Spinal cord (tissue), 10 donors: ENCODE measurements around the gene OTUD1. TPM values are rescaled to one million over a fixed set of nuclear protein-coding genes. Genes with fewer than 3 reads are reported as not detected.
A peak's percentile ranks its signal among the peaks of the same experiment; 100 is the strongest.

Experiments
- DNase-seq, 6 donors: peaks; one replicate each; pipeline versions ENCODE4 v3.0.0 to v3.0.0-alpha.2; 2013 to 2015; ENCODE audit warnings: low spot score in 6 of 6, low read depth in 4 of 6
- H3K27ac ChIP-seq: one replicate; pipeline ENCODE4 v1.5.1; 2013; ENCODE audit warnings: low read depth, low read length, control low read depth
- H3K27me3 ChIP-seq: one replicate; pipeline ENCODE4 v1.6.1; 2013; ENCODE audit warnings: low read length; ENCODE audit not compliant: control insufficient read depth, insufficient read depth
- H3K36me3 ChIP-seq: one replicate; pipeline ENCODE4 v1.6.1; 2013; ENCODE audit warnings: low read length; ENCODE audit not compliant: control insufficient read depth, insufficient read depth
- H3K4me1 ChIP-seq: one replicate; pipeline ENCODE4 v1.6.1; 2013; ENCODE audit warnings: low read length; ENCODE audit not compliant: control insufficient read depth, insufficient read depth
- H3K4me3 ChIP-seq: one replicate; pipeline ENCODE4 v1.5.1; 2013; ENCODE audit warnings: low read depth, low read length, control low read depth
- H3K9me3 ChIP-seq: one replicate; pipeline ENCODE4 v1.6.1; 2013; ENCODE audit warnings: low read length; ENCODE audit not compliant: control insufficient read depth, insufficient read depth
- WGBS: methylation state at CpG from one replicate; pipeline ENCODE4 v1.1.5; 2013; ENCODE audit warnings: missing lambda C conversion rate; ENCODE audit not compliant: insufficient coverage; 5-methylcytosine and 5-hydroxymethylcytosine counted together
- polyA plus RNA-seq, 2 donors: library from polyadenylated mRNA; unstranded; fragments of 120-200 nt; gene quantifications; one replicate each; pipeline ENCODE4 v1.2.1, GENCODE V29; 2013; ENCODE audit not compliant: insufficient read length in 2 of 2
- total RNA-seq, 2 donors: library from RNA; depleted of rRNA in 1 of 2; stranded (reverse); fragments of 120-200 nt in 1 of 2; fragments of >200 nt in 1 of 2; gene quantifications; one replicate each; pipeline versions ENCODE4 v1.2.3 to v1.2.4, GENCODE V29; 2013 to 2014
- donor health status: healthy.

OTUD1 gene
- total and polyA plus RNA-seq, 4 donors, result 7.5 to 14.3 (median 11.1) TPM

DNA sequence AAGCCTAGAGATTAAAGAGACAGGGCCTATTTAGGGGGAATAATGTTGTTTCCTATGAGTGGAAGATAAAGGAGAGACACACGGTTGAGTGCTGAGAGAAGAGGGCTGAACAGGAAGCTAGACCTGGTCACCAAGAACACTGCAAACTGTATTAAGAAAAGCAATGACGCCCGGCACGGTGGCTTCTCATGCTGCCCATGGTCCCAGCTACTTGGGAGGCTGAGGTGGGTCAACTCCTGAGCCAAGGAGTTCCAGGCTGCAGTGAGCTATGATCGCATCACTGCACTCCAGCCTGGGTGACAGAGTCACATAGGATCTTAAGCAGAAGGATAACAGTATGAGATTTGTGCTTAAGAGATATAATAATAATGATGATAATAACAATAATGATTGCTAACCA lies 19.7 kb upstream of the OTUD1 start:
- H3K4me1 ChIP-seq, result no peaks in the 10 kb centered on the region
- no peak overlapping the region for H3K27ac ChIP-seq
- no peak for DNase-seq
- H3K27me3 ChIP-seq, result no peaks in the 10 kb centered on the region
- H3K4me3 ChIP-seq, result no peak overlapping the region
- WGBS, result 64% methylated on average over 4 of the region's 5 CpGs
- no peaks in the 10 kb centered on the region for H3K36me3 ChIP-seq
- H3K9me3 ChIP-seq, result no peaks in the 10 kb centered on the region

DNA sequence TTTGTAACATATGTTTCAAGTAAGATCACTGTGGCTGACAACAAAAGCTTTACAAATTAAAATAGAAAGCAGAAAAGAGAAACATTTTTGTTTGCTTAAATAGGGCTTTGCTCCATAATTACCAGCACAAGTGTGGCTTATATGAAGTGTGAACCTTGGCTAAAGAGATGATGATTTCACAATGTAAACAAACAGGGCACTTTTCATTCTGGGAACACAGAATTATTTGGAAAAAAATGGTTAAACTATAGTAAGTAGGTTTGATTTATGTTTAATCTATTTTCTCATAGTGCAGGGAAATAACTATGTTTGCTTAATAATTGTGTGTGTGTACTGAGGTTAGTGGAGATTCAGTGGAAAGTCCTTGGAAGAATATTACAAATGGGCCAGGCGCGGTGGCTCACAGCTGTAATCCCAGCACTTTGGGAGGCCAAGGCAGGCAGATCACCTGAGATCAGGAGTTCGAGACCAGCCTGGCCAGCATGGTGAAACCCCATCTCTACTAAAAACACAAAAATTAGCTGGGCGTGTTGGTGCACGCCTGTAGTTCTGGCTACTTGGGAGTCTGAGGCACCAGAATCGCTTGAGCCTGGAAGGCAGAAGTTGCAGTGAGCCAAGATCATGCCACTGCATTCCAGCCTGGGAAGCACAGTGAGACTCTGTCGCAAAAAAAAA lies 19.1 kb upstream of the OTUD1 start:
- no peaks in the 10 kb centered on the region for H3K36me3 ChIP-seq
- H3K27ac ChIP-seq, result no peak overlapping the region
- no peaks in the 10 kb centered on the region for H3K4me1 ChIP-seq
- H3K4me3 ChIP-seq, result no peak overlapping the region
- no peaks in the 10 kb centered on the region for H3K27me3 ChIP-seq
- DNase-seq, result no peak
- H3K9me3 ChIP-seq, result no peaks in the 10 kb centered on the region
- 96% methylated on average over 4 of the region's 7 CpGs for WGBS

DNA sequence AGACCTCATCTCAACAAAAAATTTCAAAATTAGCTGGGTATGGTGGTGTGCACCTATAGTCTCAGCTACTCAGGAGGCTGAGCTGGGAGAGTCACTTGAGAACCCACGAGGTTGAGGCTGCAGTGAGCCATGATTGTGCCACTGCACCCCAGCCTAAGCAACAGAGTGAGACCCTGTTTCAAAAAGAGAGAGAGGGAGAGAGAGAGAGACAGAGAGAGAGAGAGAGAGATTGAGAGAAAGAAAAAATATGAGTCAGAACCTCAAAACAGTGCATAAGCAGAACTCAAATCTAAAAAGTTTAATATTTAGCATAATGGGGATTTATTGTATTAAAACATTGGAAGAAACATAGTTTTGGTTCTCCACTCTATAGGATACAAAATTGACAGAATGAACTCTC lies 17.5 kb upstream of the OTUD1 start:
- H3K4me1 ChIP-seq, result no peaks in the 10 kb centered on the region
- no peaks in the 10 kb centered on the region for H3K9me3 ChIP-seq
- no peak overlapping the region for H3K27ac ChIP-seq
- H3K4me3 ChIP-seq, result no peak overlapping the region
- no peak for DNase-seq
- no peaks in the 10 kb centered on the region for H3K36me3 ChIP-seq
- 86% methylated on average over 1 of the region's 1 CpG for WGBS
- no peaks in the 10 kb centered on the region for H3K27me3 ChIP-seq

DNA sequence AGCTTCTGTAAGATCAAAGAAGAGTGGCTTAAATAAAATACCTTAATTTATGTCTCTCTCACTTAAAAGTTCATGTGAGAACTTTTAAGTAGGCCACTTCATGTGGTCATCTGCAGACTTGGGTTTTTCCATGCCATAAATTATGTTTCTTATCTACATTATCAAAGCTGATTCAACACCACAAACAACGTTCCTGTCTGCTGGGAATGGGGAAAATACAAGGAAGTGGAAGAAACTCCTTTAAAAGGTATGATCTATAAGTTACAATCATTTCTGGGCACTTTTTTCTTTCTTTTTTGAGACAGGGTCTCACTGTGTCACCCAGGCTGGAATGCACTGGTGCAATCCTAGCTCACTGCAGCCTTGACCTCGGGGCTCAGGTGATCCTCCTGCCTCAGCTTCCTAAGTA lies 16.9 kb upstream of the OTUD1 start:
- Histone ChIP-seq H3K4me3 (no peak overlapping the region), H3K27me3 (no peaks in the 10 kb centered on the region), H3K4me1 (no peaks in the 10 kb centered on the region), H3K9me3 (no peaks in the 10 kb centered on the region), H3K27ac (no peak overlapping the region), H3K36me3 (no peaks in the 10 kb centered on the region)
- DNase-seq, result no peak
- WGBS, result 100% methylated on average over 1 of the region's 2 CpGs

DNA sequence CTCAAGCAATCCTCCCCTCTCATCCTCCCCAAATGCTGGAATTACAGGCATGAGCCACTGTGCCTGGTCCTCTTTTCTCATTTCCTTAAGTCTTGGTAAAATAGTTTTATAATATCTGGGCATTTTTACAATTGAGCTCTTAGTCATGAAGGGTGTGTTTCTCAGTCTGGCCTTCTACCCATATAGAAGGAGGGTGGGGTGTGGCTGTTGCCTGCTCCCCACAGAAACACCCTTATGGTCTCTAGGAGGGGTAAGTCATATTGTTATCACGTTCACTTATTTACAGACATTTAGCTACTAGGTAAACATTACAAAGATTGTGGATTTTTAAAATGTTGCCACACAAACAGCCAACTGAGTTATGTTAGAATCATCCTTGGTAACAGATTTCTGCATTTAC lies 6.7 kb upstream of the OTUD1 start:
- no peaks in the 10 kb centered on the region for H3K4me1 ChIP-seq
- no peaks in the 10 kb centered on the region for H3K36me3 ChIP-seq
- no peak for DNase-seq
- H3K9me3 ChIP-seq, result no peaks in the 10 kb centered on the region
- no peak overlapping the region for H3K27ac ChIP-seq
- no peaks in the 10 kb centered on the region for H3K27me3 ChIP-seq
- no peak overlapping the region for H3K4me3 ChIP-seq
- no CpG with 5 or more reads among the region's 1 CpG for WGBS

DNA sequence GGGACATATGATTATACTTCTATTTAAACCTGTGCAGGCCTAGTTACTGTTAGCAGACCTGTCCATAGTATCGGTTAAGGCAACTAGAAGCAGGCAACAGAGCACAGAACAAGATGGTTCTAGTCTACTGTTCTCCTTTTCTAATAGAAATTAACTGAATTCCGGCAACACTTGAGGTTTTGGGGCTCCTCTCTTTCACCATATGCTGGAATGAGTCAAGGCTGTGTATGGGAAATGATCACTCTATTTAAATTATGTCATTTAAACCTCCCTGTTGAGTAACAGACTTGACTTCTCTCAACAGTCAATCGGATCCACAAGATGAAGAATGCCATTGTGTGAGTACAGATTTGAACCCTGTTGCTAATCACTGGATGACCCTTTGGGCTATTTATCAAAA lies 6.2 kb upstream of the OTUD1 start:
- Histone ChIP-seq H3K27me3 (no peaks in the 10 kb centered on the region), H3K27ac (no peak overlapping the region), H3K9me3 (no peaks in the 10 kb centered on the region), H3K4me3 (no peak overlapping the region), H3K36me3 (no peaks in the 10 kb centered on the region), H3K4me1 (no peaks in the 10 kb centered on the region)
- DNase-seq, result no peak
- WGBS, result 71% methylated on average over 1 of the region's 3 CpGs

DNA sequence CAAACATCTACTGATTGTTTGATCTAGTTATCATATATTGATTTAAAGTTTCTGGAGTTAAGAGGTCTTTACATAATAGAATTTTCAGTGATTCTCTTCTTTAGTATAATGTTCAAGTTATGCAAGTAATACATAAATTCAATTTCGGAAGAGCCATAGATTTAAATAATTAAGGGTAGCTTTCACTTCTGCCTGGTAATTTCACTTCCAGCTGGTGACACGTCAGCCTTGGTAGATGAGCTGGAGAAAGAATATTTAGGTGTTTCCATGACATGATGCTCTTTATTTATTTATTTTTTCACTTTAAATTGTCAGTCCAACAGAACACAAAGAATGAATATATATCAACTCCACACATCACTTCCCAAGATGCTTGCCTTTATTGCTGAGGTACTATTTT lies 5.2 kb upstream of the OTUD1 start:
- no CpG with 5 or more reads among the region's 2 CpGs for WGBS
- no peak for DNase-seq
- H3K9me3 ChIP-seq, result no peaks in the 10 kb centered on the region
- H3K36me3 ChIP-seq, result no peaks in the 10 kb centered on the region
- H3K27ac ChIP-seq, result no peak overlapping the region
- no peak overlapping the region for H3K4me3 ChIP-seq
- no peaks in the 10 kb centered on the region for H3K27me3 ChIP-seq
- peaks cover 7% of the 10 kb centered on the region for H3K4me1 ChIP-seq

DNA sequence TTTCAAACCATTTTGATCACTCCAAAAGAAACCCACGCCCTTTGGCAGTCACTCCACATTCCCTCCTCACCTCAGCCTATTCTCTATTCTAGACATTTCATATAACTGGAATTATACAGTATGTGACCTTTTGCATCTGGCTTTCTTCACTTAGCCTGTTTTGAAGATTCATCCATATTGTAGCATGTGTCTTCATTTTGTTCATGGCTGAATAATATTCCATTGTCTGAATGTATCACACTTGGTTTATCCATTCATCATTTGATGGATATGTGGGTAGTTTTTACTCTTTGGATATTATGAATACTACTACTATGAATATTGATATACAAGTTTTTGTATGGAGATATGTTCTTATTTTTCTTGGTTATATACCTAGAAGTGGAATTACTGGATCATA lies 3.5 kb upstream of the OTUD1 start:
- Histone ChIP-seq H3K27me3 (no peaks in the 10 kb centered on the region), H3K36me3 (no peaks in the 10 kb centered on the region), H3K9me3 (no peaks in the 10 kb centered on the region), H3K4me3 (no peak overlapping the region), H3K4me1 (peaks cover 9% of the 10 kb centered on the region), H3K27ac (no peak overlapping the region)
- 100% methylated on average over 1 of the region's 1 CpG for WGBS
- no peak for DNase-seq

DNA sequence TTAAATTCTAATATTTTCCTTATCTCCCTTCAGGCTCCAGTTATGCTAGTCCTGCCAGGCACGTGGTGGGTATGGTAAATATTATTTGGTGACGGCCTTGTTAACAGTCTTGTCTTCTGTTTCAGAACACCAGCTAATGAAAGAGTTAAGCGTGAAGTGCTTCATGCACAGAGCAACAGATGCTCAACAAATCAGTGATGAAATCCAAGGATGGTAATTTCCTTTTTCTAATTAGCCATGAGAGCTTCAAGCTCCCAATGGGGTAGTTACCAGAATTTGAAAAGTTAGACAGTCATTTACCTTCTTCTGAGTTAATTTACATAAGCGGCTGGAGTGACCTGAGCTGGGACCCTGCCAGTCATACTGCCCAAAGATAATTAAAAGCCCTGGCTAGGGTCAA lies 1.9 kb upstream of the OTUD1 start:
- Histone ChIP-seq H3K9me3 (no peaks in the 10 kb centered on the region), H3K36me3 (no peaks in the 10 kb centered on the region), H3K27ac (no peak overlapping the region), H3K27me3 (no peaks in the 10 kb centered on the region), H3K4me1 (peaks cover 11% of the 10 kb centered on the region), H3K4me3 (no peak overlapping the region)
- DNase-seq, result peak in 2 of 6 donors; percentile 13 to 70
- no CpG with 5 or more reads among the region's 4 CpGs for WGBS

DNA sequence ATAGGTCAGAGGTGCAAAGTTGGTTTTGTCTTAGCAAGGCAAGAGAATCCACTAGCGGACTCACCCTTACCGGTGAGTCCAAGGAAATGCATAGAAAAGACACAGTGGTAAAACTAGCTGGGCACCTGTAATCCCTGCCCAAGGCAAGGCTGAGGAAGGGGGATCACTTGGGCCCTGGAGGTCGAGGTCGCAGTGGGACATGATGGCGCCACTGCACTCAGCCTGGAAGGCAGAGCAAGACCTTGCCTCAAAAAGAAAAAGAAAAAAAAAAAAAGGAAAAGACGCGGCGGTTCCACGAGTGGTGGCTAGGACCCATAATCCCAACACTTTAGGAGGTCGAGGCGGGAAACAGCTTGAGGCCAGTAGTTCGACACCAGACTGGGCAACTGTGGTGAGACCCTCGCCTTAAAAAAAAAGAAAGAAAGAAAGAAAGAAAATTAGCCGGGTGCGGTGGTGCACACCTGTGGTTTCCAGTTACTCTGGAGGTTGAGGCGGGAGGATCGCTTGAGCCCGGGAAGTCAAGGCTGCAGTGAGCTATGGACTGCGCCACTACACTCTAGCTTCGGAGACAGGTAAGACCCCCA lies 820 bp upstream of the OTUD1 start:
- 82% methylated on average over 9 of the region's 20 CpGs for WGBS
- H3K4me3 ChIP-seq, result peak overlapping the region; percentile 69
- no peaks in the 10 kb centered on the region for H3K9me3 ChIP-seq
- H3K4me1 ChIP-seq, result peaks cover 11% of the 10 kb centered on the region
- no peaks in the 10 kb centered on the region for H3K27me3 ChIP-seq
- H3K27ac ChIP-seq, result peak overlapping the region; percentile 80
- DNase-seq, result no peak
- no peaks in the 10 kb centered on the region for H3K36me3 ChIP-seq
